LNCaP clone FGC (cell line): Measurements from ENCODE around the gene IGSF21.

Experiments
- DNase-seq: peaks from one replicate; pipeline ENCODE4 v3.0.0-alpha.2; 2011; ENCODE audit warnings: low read depth
- H3K4me3 ChIP-seq: 2 replicates; pipeline ENCODE4 v1.5.1; 2011; ENCODE audit warnings: mild to moderate bottlenecking, low read depth, low read length, control low read depth
- CTCF ChIP-seq: IDR thresholded peaks from 2 replicates; pipeline ENCODE4 v1.5.1; 2012; ENCODE audit warnings: mild to moderate bottlenecking; ENCODE audit not compliant: control insufficient read depth, insufficient read depth; ENCODE audit errors: extremely low read depth

Gene IGSF21

GRCh38 chr1:18132711-18133541, 25.3 kb downstream of the IGSF21 start:
- no peak overlapping the region for H3K4me3 ChIP-seq
- no peak for TF ChIP-seq CTCF
- DNase-seq: no peak

- H3K4me3 ChIP-seq: no peak overlapping the region
- DNase-seq: peak; percentile 11
- no peak for TF ChIP-seq CTCF
These were observed 26.9 kb downstream of the IGSF21 start for GRCh38 chr1:18134324-18135046.

- no peak for DNase-seq
- no peak overlapping the region for H3K4me3 ChIP-seq
- TF ChIP-seq CTCF: no peak
These were observed 30.3 kb downstream of the IGSF21 start for GRCh38 chr1:18137759-18138345.

GRCh38 chr1:18139198-18139981, 31.8 kb downstream of the IGSF21 start:
- TF ChIP-seq CTCF: no peak
- no peak overlapping the region for H3K4me3 ChIP-seq
- DNase-seq: no peak

GRCh38 chr1:18140411-18140810, 32.8 kb downstream of the IGSF21 start:
- no peak overlapping the region for H3K4me3 ChIP-seq
- DNase-seq: no peak
- TF ChIP-seq CTCF: no peak

- H3K4me3 ChIP-seq: no peak overlapping the region
- DNase-seq: no peak
- no peak for TF ChIP-seq CTCF
These were observed 34.1 kb downstream of the IGSF21 start for GRCh38 chr1:18141661-18142060.
